Neural progenitor cell (in vitro differentiated cells): Measurements from ENCODE around the gene SPSB4. TPM values are rescaled to one million over a fixed set of nuclear protein-coding genes. Genes with fewer than 3 reads are reported as not detected.

Source experiments
- DNase-seq: peaks from one replicate; pipeline ENCODE4 v3.0.0-alpha.2; 2016; ENCODE audit warnings: low spot score
- H2AFZ ChIP-seq: fragments of 200-600 bp; sonication (generic); replicated peaks from 2 replicates; pipeline ENCODE4 v1.6.1; 2016; ENCODE audit warnings: antibody characterized with exemption
- H3F3A ChIP-seq: fragments of 200-600 bp; sonication (generic); 2 replicates; pipeline ENCODE4 v1.6.1; 2016; ENCODE audit warnings: antibody characterized with exemption, low read depth
- H3K27ac ChIP-seq: fragments of 200-600 bp; sonication (generic); 2 replicates; pipeline ENCODE4 v1.5.1; 2016; ENCODE audit warnings: mild to moderate bottlenecking
- H3K27me3 ChIP-seq: fragments of 200-600 bp; sonication (generic); 2 replicates; pipeline ENCODE4 v1.6.1; 2016; ENCODE audit warnings: mild to moderate bottlenecking, moderate library complexity
- H3K36me3 ChIP-seq: fragments of 200-600 bp; sonication (generic); 2 replicates; pipeline ENCODE4 v1.5.1; 2016
- H3K4me1 ChIP-seq: fragments of 200-600 bp; sonication (generic); 2 replicates; pipeline ENCODE4 v1.6.1; 2016; ENCODE audit warnings: mixed run types
- H3K4me2 ChIP-seq: fragments of 200-600 bp; sonication (generic); 2 replicates; pipeline ENCODE4 v1.6.1; 2016
- H3K4me3 ChIP-seq: fragments of 200-600 bp; sonication (generic); 2 replicates; pipeline ENCODE4 v1.5.1; 2016
- H3K79me2 ChIP-seq: fragments of 200-600 bp; sonication (generic); 2 replicates; pipeline ENCODE4 v1.6.1; 2016; ENCODE audit warnings: low read depth
- H3K9ac ChIP-seq: fragments of 200-600 bp; sonication (generic); 2 replicates; pipeline ENCODE4 v1.6.1; 2016
- H3K9me3 ChIP-seq: fragments of 200-600 bp; sonication (generic); 2 replicates; pipeline ENCODE4 v1.5.1; 2016; ENCODE audit warnings: low read depth
- H4K20me1 ChIP-seq: fragments of 200-600 bp; sonication (generic); 2 replicates; pipeline ENCODE4 v1.6.1; 2016; ENCODE audit warnings: low read depth
- H3K27ac Mint-ChIP-seq: 3 replicates; pipeline ENCODE4 v1.8.0; 2021; ENCODE audit warnings: mixed read lengths
- H3K27me3 Mint-ChIP-seq: 2 replicates; pipeline ENCODE4 v1.8.0; 2022; ENCODE audit warnings: low read depth, mild to moderate bottlenecking, inconsistent platforms, moderate library complexity, mixed read lengths; ENCODE audit not compliant: insufficient read depth
- H3K36me3 Mint-ChIP-seq: 3 replicates; pipeline ENCODE4 v1.8.0; 2021; ENCODE audit warnings: mixed read lengths
- H3K4me1 Mint-ChIP-seq: 3 replicates; pipeline ENCODE4 v1.8.0; 2021; ENCODE audit warnings: mixed read lengths
- H3K4me3 Mint-ChIP-seq: 3 replicates; pipeline ENCODE4 v1.8.0; 2021; ENCODE audit warnings: mild to moderate bottlenecking, moderate library complexity, mixed read lengths
- H3K9me3 Mint-ChIP-seq: 3 replicates; pipeline ENCODE4 v1.8.0; 2020; ENCODE audit warnings: mixed read lengths
- EZH2 ChIP-seq: fragments of 200-600 bp; sonication (generic); IDR thresholded peaks from 2 replicates; pipeline ENCODE4 v1.6.1; 2017; ENCODE audit warnings: antibody characterized with exemption, mild to moderate bottlenecking, moderate library complexity
- EZH2phosphoT487 ChIP-seq: fragments of 200-600 bp; sonication (generic); IDR thresholded peaks from 2 replicates; pipeline ENCODE4 v1.6.1; 2017; ENCODE audit warnings: antibody characterized with exemption
- total RNA-seq: library from RNA; depleted of rRNA; stranded (reverse); fragments of >200 nt; gene quantifications from 2 replicates; pipeline ENCODE4 v1.2.3, GENCODE V29; 2015; ENCODE audit warnings: low replicate concordance
- TF ChIP-seq, protein P1 (sequence below): fragments of 200-600 bp; sonication (generic); IDR thresholded peaks from 2 replicates; pipeline ENCODE4 v1.5.1; 2017; ENCODE audit warnings: antibody characterized with exemption, mild to moderate bottlenecking

The SPSB4 gene
- total RNA-seq, 1 donor from 2014 or later: 4.9 TPM

DNA sequence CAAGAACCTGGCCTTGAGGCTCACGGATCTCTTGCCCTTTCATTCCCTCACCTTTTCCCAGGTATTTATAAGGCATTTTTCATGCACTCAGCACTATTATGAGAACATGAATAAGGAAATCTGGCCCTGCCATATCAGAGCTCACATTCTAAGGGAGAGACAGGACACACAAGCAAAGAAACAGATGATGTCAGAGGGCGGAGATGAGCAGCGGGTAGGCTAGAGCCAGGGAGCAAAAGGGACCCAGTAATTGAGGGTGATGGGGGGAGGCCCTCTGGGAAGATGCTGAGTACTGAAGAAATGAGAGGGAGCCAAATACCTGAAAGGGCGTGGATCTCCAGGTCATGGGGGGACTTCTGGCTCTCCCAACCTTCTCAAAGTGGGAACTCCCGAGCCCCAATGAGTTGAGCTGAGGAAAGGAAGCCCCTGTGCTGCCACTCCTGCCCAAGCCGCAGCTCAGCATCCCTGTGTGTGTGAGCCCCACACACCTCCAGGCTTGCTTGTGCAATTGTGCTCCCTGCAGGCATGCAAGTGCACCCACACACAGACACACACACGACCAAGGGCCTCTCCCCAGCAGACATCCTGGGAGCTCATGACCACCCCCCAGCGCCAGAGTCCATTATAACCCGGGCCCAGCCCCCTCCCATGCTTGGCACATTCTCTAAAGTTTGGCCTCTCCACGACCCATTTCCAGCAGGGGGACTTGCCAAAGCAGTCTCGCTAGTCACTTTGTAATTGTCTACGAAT, 99.1 kb downstream of the SPSB4 start:
- no peak overlapping the region for H3K4me2 ChIP-seq
- no peak overlapping the region for H3K27ac ChIP-seq
- peaks cover 3% of the 10 kb centered on the region for H3K9me3 Mint-ChIP-seq
- H3K4me3 Mint-ChIP-seq: no peak overlapping the region
- peaks cover 13% of the 10 kb centered on the region for H3F3A ChIP-seq
- H3K27me3 Mint-ChIP-seq: peaks cover 10% of the 10 kb centered on the region
- peaks cover 21% of the 10 kb centered on the region for H3K36me3 Mint-ChIP-seq
- H3K36me3 ChIP-seq: no peaks in the 10 kb centered on the region
- DNase-seq: peak; percentile 24
- no peaks in the 10 kb centered on the region for H3K9me3 ChIP-seq
- peaks cover 27% of the 10 kb centered on the region for H3K4me1 Mint-ChIP-seq
- no peak overlapping the region for H3K4me3 ChIP-seq
- H3K9ac ChIP-seq: no peak overlapping the region
- no peaks in the 10 kb centered on the region for H3K27me3 ChIP-seq
- no peak overlapping the region for H3K27ac Mint-ChIP-seq
- H4K20me1 ChIP-seq: peaks cover 9% of the 10 kb centered on the region
- H2AFZ ChIP-seq: no peak overlapping the region
- no peaks in the 10 kb centered on the region for H3K79me2 ChIP-seq
- TF ChIP-seq EZH2: no peak
- TF ChIP-seq, protein P1, sequence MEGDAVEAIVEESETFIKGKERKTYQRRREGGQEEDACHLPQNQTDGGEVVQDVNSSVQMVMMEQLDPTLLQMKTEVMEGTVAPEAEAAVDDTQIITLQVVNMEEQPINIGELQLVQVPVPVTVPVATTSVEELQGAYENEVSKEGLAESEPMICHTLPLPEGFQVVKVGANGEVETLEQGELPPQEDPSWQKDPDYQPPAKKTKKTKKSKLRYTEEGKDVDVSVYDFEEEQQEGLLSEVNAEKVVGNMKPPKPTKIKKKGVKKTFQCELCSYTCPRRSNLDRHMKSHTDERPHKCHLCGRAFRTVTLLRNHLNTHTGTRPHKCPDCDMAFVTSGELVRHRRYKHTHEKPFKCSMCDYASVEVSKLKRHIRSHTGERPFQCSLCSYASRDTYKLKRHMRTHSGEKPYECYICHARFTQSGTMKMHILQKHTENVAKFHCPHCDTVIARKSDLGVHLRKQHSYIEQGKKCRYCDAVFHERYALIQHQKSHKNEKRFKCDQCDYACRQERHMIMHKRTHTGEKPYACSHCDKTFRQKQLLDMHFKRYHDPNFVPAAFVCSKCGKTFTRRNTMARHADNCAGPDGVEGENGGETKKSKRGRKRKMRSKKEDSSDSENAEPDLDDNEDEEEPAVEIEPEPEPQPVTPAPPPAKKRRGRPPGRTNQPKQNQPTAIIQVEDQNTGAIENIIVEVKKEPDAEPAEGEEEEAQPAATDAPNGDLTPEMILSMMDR: peak; percentile 5
- peaks cover 14% of the 10 kb centered on the region for H3K4me1 ChIP-seq

DNA sequence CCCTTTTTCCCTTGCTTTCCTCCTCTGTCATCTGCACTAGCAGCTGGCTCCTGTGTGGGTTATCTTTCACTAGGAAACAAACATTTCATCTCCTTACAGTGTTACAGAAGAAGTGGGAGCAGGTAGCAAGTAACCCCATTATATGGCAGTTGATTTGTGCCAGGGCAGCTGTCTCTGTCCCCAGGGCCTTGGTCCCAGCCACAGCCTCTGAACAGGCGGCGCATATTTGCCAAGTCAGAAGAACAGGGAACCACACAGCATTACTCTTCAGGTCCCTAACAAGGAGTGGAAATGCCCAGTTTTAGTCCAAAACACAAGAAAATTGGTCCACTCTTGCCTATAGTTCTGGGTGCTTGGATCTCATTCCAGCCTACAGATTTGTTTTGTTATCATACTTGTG, 99.8 kb downstream of the SPSB4 start:
- H3K9me3 Mint-ChIP-seq: peaks cover 3% of the 10 kb centered on the region
- H3K9me3 ChIP-seq: no peaks in the 10 kb centered on the region
- peaks cover 27% of the 10 kb centered on the region for H3K4me1 Mint-ChIP-seq
- no peak overlapping the region for H3K4me3 ChIP-seq
- no peaks in the 10 kb centered on the region for H3K27me3 ChIP-seq
- H3K27ac Mint-ChIP-seq: no peak overlapping the region
- peaks cover 13% of the 10 kb centered on the region for H3F3A ChIP-seq
- no peaks in the 10 kb centered on the region for H3K36me3 ChIP-seq
- peaks cover 14% of the 10 kb centered on the region for H3K4me1 ChIP-seq
- peaks cover 10% of the 10 kb centered on the region for H3K27me3 Mint-ChIP-seq
- peaks cover 19% of the 10 kb centered on the region for H3K36me3 Mint-ChIP-seq
- no peak for TF ChIP-seq EZH2phosphoT487
- no peak for TF ChIP-seq EZH2
- TF ChIP-seq, protein P1: no peak
- H3K9ac ChIP-seq: no peak overlapping the region
- DNase-seq: no peak
- no peak overlapping the region for H3K4me2 ChIP-seq
- H4K20me1 ChIP-seq: peaks cover 9% of the 10 kb centered on the region
- H3K27ac ChIP-seq: no peak overlapping the region
- H3K79me2 ChIP-seq: no peaks in the 10 kb centered on the region
- H3K4me3 Mint-ChIP-seq: no peak overlapping the region
- H2AFZ ChIP-seq: no peak overlapping the region

DNA sequence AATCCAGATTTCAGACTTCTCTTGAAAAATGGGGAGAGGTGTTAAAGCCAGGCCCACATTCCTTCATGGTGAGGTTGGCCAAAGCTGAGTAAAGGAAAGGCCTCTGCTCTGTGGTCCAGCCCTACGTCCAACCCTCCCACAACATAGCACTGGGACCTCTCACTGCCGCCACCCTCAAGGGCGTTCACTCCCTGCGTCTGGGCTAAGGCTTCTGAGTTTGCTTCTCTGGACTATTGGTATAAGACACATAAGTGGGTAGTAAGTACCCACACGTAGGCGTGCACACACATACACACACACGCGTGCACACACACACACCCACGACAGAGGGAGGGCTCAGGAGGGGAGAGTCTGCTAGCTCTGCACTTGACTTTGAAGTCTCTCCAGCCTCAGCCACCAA, 100.3 kb downstream of the SPSB4 start:
- H3K27ac Mint-ChIP-seq: no peak overlapping the region
- Histone ChIP-seq H3K9me3 (no peaks in the 10 kb centered on the region), H3K27me3 (no peaks in the 10 kb centered on the region), H3K9ac (no peak overlapping the region), H3F3A (peaks cover 13% of the 10 kb centered on the region), H3K36me3 (no peaks in the 10 kb centered on the region), H3K79me2 (no peaks in the 10 kb centered on the region), H3K4me1 (peaks cover 14% of the 10 kb centered on the region), H4K20me1 (peaks cover 9% of the 10 kb centered on the region), H3K4me3 (no peak overlapping the region), H3K27ac (no peak overlapping the region), H3K4me2 (no peak overlapping the region), H2AFZ (no peak overlapping the region)
- peaks cover 10% of the 10 kb centered on the region for H3K27me3 Mint-ChIP-seq
- TF ChIP-seq EZH2 (no peak), EZH2phosphoT487 (no peak)
- TF ChIP-seq, protein P1: no peak
- peaks cover 21% of the 10 kb centered on the region for H3K36me3 Mint-ChIP-seq
- no peak for DNase-seq
- peaks cover 3% of the 10 kb centered on the region for H3K9me3 Mint-ChIP-seq
- H3K4me3 Mint-ChIP-seq: no peak overlapping the region
- peaks cover 27% of the 10 kb centered on the region for H3K4me1 Mint-ChIP-seq
